HepG2 (cell line): ENCODE measurements around the gene MYLK. TPM values are rescaled to one million over a fixed set of nuclear protein-coding genes. Genes with fewer than 3 reads are reported as not detected.

Experiments
- AKAP8 ChIP-seq: sonication (generic); formaldehyde crosslinking; IDR thresholded peaks from 2 replicates; pipeline ENCODE4 v1.5.1; 2020; ENCODE audit warnings: mild to moderate bottlenecking, missing genetic modification reagents
- ARID3A ChIP-seq: IDR thresholded peaks from 2 replicates; pipeline ENCODE4 v1.6.1; 2012; ENCODE audit warnings: low read depth, low read length, improper control_type of control experiment
- BORCS8-MEF2B ChIP-seq: sonication (generic); formaldehyde crosslinking; IDR thresholded peaks from 2 replicates; pipeline ENCODE4 v1.8.0; 2022; ENCODE audit warnings: mild to moderate bottlenecking, missing genetic modification reagents
- CAMTA2 ChIP-seq: sonication (generic); formaldehyde crosslinking; IDR thresholded peaks from 2 replicates; pipeline ENCODE4 v1.4.0; 2020; ENCODE audit warnings: mild to moderate bottlenecking, missing genetic modification reagents, borderline replicate concordance
- CBX2 ChIP-seq, 2 experiments: fragments of 200-600 bp in 1 of 2; sonication (generic); formaldehyde crosslinking in 1 of 2; IDR thresholded peaks; 2 replicates each; pipeline versions ENCODE4 v1.7.0 to v1.8.1; 2018 to 2022; ENCODE audit warnings: low read depth in 2 of 2, low read length in 1 of 2, mild to moderate bottlenecking in 1 of 2, missing genetic modification reagents in 1 of 2
- EEA1 ChIP-seq: sonication (generic); formaldehyde crosslinking; IDR thresholded peaks from 2 replicates; pipeline ENCODE4 v1.5.1; 2020; ENCODE audit warnings: mild to moderate bottlenecking, missing genetic modification reagents, borderline replicate concordance
- FLYWCH1 ChIP-seq: sonication (generic); formaldehyde crosslinking; IDR thresholded peaks from 2 replicates; pipeline ENCODE4 v1.8.1; 2023; ENCODE audit warnings: mild to moderate bottlenecking, missing genetic modification reagents
- GATAD1 ChIP-seq: IDR thresholded peaks from 2 replicates; pipeline ENCODE4 v1.6.1; 2016; ENCODE audit warnings: missing genetic modification reagents, missing compliant biosample characterization
- HNRNPL ChIP-seq: fragments of 200-400 bp; formaldehyde crosslinking; IDR thresholded peaks from 2 replicates; pipeline ENCODE4 v1.6.1; 2017; ENCODE audit warnings: mild to moderate bottlenecking, low read depth, low read length
- JUND ChIP-seq: sonication (generic); formaldehyde crosslinking; IDR thresholded peaks from 2 replicates; pipeline ENCODE4 v1.8.0; 2022; ENCODE audit warnings: mild to moderate bottlenecking, missing genetic modification reagents
- KMT2A ChIP-seq: sonication (generic); formaldehyde crosslinking; IDR thresholded peaks from 2 replicates; pipeline ENCODE4 v1.4.0; 2020; ENCODE audit warnings: missing genetic modification reagents
- MAFG ChIP-seq: sonication (generic); formaldehyde crosslinking; IDR thresholded peaks from 2 replicates; pipeline ENCODE4 v1.5.1; 2020; ENCODE audit warnings: mild to moderate bottlenecking, missing genetic modification reagents
- NONO ChIP-seq, 2 experiments: fragments of 450-650 bp in 1 of 2; sonication (generic) in 1 of 2; formaldehyde crosslinking in 1 of 2; IDR thresholded peaks in 1 of 2; conservative IDR thresholded peaks in 1 of 2; 2 replicates each; pipeline versions ENCODE4 v1.6.1 to v1.8.0; 2017 to 2022; ENCODE audit warnings: mild to moderate bottlenecking in 1 of 2, missing genetic modification reagents in 1 of 2, moderate library complexity in 1 of 2
- ZNF124 ChIP-seq: sonication (generic); formaldehyde crosslinking; IDR thresholded peaks from 2 replicates; pipeline ENCODE4 v1.4.0; 2020; ENCODE audit warnings: missing genetic modification reagents
- ZNF17 ChIP-seq: sonication (generic); formaldehyde crosslinking; IDR thresholded peaks from 2 replicates; pipeline ENCODE4 v1.5.0; 2020; ENCODE audit warnings: mild to moderate bottlenecking, missing genetic modification reagents
- ZNF703 ChIP-seq: sonication (generic); formaldehyde crosslinking; IDR thresholded peaks from 2 replicates; pipeline ENCODE4 v1.5.1; 2020; ENCODE audit warnings: missing genetic modification reagents, mild to moderate bottlenecking, moderate library complexity, borderline replicate concordance
- polyA plus RNA-seq, 8 experiments: library from polyadenylated mRNA; depleted of rRNA in 3 of 8; stranded (reverse) in 7 of 8; unstranded in 1 of 8; fragments of >200 nt; fragmentation: Illumina TruSeq in 4 of 8; extraction: Trizol in 4 of 8; gene quantifications; 2 replicates each; pipeline versions ENCODE4 v1.2.1 to v1.2.3, GENCODE V29; 2011 to 2016; ENCODE audit warnings: low read depth in 4 of 8, missing spikeins in 1 of 8, mixed read lengths in 1 of 8; ENCODE audit not compliant: insufficient read depth in 1 of 8
- total RNA-seq, 5 experiments: library from RNA; depleted of rRNA; stranded (reverse); fragments of >200 nt; fragmentation: Illumina TruSeq; extraction: Trizol; gene quantifications; 2 replicates each; pipeline ENCODE4 v1.2.3, GENCODE V29; 2016; ENCODE audit warnings: low read depth in 1 of 5
- TF ChIP-seq, protein P1 (sequence below): sonication (generic); formaldehyde crosslinking; IDR thresholded peaks from 2 replicates; pipeline ENCODE4 v1.4.0; 2020; ENCODE audit warnings: missing genetic modification reagents
- TF ChIP-seq, protein P2 (sequence below): sonication (generic); formaldehyde crosslinking; conservative IDR thresholded peaks from 2 replicates; pipeline ENCODE4 v1.4.0; 2020; ENCODE audit warnings: missing genetic modification reagents
- TF ChIP-seq, protein P3 (sequence below): sonication (generic); formaldehyde crosslinking; IDR thresholded peaks from 2 replicates; pipeline ENCODE4 v1.4.0; 2020; ENCODE audit warnings: missing genetic modification reagents, borderline replicate concordance

Gene MYLK
- total and polyA plus RNA-seq, 2 of the 13 experiments (the other 11 are each of a cell fraction or from before 2014, with no cell fraction given), result 10.6 to 34.9 TPM

DNA sequence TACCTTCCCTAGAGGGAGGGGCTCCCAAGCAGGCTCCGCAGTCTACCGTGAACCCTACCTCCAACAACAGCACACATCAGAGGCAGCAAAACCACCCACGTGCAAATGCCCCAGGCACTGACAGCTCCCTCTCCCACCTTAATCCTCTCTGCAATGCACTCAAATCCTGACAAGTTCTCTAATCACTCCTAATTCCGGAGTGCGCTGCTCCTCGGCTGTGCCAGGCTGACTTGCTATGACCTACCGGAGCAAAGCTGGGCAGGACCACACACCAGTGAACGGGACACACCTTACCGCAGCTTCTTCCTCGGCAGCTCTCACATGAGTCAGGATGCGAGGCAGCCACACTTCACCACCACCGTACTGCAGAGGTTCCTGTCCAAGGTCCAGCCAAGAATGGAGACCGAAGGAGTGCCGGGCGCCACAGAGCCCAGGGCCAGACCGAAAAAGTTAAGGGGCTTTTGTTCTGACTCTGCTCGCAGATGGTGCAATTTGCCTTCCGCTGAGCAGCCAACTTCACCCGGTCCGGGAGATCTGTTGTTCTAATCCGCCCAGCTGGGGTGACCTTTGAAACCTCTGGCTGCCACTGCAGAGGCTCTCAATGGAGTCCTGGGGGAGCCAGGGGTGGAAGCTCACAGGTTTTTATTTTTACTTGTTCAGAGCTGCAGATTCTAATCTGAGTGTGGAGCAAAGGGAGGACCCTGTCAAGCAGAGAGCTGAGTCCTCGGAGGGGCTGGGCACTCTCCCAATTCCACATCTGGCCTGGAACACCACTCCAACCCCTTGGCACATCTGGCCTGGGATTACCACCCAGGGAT, 84.4 kb downstream of the MYLK start (continued):
- TF ChIP-seq, protein P1, sequence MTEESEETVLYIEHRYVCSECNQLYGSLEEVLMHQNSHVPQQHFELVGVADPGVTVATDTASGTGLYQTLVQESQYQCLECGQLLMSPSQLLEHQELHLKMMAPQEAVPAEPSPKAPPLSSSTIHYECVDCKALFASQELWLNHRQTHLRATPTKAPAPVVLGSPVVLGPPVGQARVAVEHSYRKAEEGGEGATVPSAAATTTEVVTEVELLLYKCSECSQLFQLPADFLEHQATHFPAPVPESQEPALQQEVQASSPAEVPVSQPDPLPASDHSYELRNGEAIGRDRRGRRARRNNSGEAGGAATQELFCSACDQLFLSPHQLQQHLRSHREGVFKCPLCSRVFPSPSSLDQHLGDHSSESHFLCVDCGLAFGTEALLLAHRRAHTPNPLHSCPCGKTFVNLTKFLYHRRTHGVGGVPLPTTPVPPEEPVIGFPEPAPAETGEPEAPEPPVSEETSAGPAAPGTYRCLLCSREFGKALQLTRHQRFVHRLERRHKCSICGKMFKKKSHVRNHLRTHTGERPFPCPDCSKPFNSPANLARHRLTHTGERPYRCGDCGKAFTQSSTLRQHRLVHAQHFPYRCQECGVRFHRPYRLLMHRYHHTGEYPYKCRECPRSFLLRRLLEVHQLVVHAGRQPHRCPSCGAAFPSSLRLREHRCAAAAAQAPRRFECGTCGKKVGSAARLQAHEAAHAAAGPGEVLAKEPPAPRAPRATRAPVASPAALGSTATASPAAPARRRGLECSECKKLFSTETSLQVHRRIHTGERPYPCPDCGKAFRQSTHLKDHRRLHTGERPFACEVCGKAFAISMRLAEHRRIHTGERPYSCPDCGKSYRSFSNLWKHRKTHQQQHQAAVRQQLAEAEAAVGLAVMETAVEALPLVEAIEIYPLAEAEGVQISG, result peak; percentile 28; the same call in 1 of the 2 replicates
- TF ChIP-seq HNRNPL (peak; percentile 79; the same call in 1 of the 2 replicates), ARID3A (no peak), ZNF17 (CRISPR knock-in tag) (no peak), CAMTA2 (CRISPR knock-in tag) (no peak), GATAD1 (CRISPR knock-in tag) (no peak), ZNF703 (no peak), ZNF124 (CRISPR knock-in tag) (0 out of 2 replicates have a peak, but pooled peaks have one; percentile 37), CBX2 (IDR thresholded peaks at IDR 0.05; ENCODE audit: low read depth, low read length) (no peak), CBX2 (CRISPR knock-in tag; IDR thresholded peaks at IDR 0.05; ENCODE audit: low read depth) (no peak), EEA1 (CRISPR knock-in tag) (peak; percentile 37; the same call in 1 of the 2 replicates), MAFG (CRISPR knock-in tag) (no peak), AKAP8 (no peak), NONO (IDR thresholded peaks at IDR 0.05) (no peak), NONO (CRISPR knock-in tag; conservative IDR thresholded peaks at IDR 0.05) (0 out of 2 replicates have a peak, but pooled peaks have one; percentile 31), FLYWCH1 (no peak), JUND (CRISPR knock-in tag) (no peak), BORCS8-MEF2B (CRISPR knock-in tag) (peak; percentile 52), KMT2A (CRISPR knock-in tag) (no peak; the same call in 1 of the 2 replicates)
- TF ChIP-seq, protein P2, sequence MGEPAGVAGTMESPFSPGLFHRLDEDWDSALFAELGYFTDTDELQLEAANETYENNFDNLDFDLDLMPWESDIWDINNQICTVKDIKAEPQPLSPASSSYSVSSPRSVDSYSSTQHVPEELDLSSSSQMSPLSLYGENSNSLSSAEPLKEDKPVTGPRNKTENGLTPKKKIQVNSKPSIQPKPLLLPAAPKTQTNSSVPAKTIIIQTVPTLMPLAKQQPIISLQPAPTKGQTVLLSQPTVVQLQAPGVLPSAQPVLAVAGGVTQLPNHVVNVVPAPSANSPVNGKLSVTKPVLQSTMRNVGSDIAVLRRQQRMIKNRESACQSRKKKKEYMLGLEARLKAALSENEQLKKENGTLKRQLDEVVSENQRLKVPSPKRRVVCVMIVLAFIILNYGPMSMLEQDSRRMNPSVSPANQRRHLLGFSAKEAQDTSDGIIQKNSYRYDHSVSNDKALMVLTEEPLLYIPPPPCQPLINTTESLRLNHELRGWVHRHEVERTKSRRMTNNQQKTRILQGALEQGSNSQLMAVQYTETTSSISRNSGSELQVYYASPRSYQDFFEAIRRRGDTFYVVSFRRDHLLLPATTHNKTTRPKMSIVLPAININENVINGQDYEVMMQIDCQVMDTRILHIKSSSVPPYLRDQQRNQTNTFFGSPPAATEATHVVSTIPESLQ (CRISPR knock-in tag), result no peak
- TF ChIP-seq, protein P3, sequence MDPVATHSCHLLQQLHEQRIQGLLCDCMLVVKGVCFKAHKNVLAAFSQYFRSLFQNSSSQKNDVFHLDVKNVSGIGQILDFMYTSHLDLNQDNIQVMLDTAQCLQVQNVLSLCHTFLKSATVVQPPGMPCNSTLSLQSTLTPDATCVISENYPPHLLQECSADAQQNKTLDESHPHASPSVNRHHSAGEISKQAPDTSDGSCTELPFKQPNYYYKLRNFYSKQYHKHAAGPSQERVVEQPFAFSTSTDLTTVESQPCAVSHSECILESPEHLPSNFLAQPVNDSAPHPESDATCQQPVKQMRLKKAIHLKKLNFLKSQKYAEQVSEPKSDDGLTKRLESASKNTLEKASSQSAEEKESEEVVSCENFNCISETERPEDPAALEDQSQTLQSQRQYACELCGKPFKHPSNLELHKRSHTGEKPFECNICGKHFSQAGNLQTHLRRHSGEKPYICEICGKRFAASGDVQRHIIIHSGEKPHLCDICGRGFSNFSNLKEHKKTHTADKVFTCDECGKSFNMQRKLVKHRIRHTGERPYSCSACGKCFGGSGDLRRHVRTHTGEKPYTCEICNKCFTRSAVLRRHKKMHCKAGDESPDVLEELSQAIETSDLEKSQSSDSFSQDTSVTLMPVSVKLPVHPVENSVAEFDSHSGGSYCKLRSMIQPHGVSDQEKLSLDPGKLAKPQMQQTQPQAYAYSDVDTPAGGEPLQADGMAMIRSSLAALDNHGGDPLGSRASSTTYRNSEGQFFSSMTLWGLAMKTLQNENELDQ (CRISPR knock-in tag), result no peak
